Medulla oblongata (tissue), 1 donor: ENCODE results near the gene DUSP11.
"Not testable (repeated sequence)": the region's sequence is repeated elsewhere in the genome, so short reads cannot be mapped to it uniquely, and the experiment has no call there.

Experiments used
- DNase-seq: peaks from one replicate; pipeline ENCODE4 v3.0.0-alpha.2; 2015; ENCODE audit errors: extremely low spot score

DUSP11 gene

DNA sequence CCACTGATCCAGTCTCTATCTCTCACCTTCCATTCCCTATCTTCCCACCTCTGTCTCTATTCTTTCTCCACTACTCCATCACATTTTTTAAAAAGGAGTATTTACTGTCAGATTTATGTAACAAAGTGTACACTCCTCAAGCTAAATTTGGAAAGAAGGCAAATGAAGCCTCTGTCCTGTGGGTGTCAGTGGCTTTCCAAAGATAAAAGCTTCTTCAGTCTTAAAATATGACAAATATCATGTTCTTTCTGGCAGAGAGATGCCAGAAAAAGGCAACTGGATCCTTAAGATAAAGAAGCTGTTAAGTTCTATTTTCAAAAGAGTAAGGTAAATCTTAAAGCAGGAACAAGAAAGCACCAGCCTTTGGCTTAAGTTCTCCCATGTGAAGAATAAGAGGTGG is 7.1 kb downstream of the DUSP11 start:
- DNase-seq: no peak

DNA sequence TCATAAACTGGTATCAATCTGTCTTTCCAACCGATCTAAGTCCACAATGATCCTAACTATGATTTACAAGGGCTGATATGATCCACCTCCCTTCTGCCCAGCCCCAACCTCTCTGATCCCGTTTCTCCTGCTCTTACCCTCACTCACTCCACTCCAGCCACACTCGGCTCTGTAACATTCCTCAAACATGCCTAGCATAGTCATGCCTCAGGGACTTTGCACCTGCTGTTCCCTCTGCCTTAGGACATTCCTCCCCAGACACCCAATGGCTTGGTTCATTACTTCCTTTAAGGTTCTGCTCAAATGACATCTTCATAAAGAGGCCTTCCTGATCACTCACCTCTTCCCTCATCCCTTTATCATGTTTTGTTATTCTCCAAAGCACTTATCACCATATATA is 9.2 kb downstream of the DUSP11 start:
- DNase-seq: no peak

DNA sequence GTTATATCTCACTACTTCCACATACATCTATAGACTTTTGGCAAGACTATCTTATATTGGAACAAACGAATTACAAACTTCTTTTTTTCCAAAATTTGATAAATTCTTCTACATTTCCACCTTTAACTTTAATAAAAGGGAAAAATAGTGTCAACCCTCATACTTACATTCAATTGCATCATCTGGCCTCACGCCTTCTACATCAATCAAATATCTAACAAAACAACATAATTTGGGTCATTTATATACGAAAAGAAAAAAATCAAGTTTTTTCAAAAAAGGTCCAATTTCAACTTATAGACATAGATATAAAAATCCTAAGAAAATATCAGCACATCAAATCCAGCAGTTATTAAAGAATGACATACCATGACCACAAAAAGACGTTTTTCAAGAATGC is 12.9 kb downstream of the DUSP11 start:
- DNase-seq: no peak

DNA sequence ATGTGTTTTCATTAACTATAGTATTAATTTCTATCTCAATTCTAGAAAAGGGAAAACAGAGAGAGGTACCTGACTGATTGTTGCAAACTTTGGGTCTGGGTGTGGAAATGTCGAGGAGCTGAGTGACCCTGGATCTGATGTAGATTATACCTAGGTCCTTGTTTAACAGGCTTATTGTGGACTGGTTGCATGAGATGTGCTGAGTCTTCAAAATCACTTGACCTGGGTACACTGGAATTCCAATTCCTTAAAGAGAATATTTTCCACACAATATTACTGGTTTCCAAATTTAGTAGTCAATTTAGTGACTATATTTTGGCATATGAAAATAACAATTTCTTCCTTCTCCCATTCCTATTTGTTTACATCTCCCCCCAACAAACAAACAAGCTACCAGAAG is 13.6 kb downstream of the DUSP11 start:
- no peak for DNase-seq

DNA sequence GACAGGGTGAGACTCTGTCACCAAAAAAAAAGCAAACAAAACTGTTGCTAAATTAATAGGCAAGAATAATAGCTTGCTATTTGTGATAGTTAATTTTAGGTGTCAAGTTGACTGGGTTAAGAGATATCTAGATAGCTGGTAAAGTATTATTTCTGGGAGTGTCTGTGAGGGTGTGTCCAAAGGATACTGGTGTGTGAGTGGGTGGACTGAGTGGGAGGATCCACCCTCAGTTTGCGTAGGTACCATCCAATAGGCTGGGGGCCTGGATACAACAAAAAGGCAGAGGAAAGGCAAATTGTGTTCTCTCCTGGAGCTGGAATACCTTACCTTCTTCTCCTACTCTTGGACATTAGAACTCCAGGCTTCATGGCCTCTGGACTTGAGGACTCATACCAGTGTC is 15.0 kb downstream of the DUSP11 start:
- DNase-seq: no peak

DNA sequence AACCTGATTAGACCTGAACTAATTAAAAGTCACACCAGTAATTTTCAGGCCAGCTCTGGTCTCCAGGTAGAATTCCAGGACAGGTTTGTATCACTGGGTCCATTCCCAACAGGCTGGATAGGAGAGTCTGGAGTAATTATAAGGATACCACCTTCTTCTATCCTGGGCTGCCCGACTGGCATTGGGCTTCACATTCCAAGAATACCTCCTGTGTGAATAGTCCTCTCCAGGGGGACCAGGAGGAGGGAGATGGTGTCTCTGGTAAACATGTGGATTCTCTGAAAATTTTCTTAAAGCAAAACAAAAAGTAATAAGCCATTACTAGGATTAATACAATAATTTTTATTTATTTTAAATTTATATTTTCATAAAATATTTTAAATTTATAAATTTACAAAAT is 17.3 kb downstream of the DUSP11 start:
- DNase-seq: no peak

DNA sequence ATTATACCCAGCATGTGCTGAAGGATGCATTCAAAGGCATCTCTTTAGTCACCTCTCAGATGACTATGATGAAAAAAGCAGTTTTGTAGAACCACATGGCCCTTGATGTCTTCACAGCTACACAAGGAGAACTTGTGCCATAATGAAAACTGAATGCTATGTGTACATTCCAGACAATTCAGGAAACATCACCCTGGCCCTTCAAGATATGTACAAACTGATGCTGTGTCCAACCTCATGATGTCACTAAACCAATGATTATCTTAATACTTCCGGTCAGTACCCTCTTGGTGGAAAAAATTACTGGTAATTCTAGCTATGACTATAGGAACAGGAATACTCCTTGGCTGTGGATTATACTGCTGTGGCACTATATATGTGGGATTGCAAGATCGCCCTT is 20.0 kb downstream of the DUSP11 start:
- no peak for DNase-seq

DNA sequence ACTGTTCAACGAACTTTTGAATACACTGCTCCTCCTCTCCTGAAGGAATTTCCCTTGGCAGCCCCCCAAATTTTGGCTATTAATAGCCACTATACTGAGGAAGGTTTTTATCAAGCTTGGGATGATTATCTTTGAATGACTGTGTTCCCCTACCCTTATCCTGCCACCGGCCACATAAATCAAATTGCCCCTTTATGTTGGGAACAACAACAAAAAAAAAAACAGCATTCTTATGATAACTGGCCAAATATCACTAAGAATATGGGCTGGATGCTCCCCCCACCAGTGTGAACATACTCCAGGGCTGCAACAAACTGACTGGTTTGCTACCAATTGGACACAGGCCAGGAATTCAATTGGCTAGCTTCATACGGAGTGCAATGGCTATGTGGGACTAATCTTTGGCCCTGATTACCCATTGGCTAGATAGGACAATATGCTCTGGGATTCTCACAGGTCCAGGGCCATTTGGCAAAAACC is 20.6 kb downstream of the DUSP11 start:
- no peak for DNase-seq

DNA sequence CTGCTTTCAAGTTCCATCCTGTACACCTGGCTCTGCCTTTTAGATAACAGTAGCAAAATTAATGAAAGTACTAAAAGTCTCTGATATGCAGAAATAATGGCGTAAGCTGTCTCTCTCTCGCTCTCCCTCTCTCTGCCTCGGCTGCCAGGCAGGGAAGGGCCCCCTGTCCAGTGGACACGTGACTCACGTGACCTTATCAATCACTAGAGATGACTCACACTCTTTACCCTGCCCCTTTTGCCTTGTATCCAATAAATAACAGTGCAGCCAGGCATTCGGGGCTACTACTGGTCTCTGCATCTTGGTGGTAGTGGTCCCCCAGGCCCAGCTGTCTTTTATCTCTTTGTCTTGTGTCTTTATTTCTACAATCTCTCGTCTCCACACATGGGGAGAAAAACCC is 25.6 kb downstream of the DUSP11 start:
- not testable (repeated sequence) for DNase-seq

DNA sequence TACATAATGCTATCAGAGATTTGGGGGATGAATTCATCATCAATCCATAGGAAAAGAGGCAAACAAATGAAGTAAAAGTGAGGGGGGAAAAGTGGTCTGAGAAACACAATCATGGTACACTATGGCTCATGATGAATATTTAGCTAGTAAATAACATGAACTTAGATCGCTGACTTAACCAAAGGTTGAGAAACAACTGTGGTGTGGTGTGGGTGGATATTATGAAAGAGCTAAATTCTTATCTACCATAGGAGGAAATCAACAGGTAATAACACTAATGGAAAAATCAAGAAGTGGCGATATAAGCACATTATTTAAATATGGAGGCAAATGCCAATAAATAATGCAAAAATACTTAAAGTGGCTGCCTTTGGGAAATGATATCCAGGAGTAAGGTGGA is 30.6 kb downstream of the DUSP11 start:
- DNase-seq: no peak

DNA sequence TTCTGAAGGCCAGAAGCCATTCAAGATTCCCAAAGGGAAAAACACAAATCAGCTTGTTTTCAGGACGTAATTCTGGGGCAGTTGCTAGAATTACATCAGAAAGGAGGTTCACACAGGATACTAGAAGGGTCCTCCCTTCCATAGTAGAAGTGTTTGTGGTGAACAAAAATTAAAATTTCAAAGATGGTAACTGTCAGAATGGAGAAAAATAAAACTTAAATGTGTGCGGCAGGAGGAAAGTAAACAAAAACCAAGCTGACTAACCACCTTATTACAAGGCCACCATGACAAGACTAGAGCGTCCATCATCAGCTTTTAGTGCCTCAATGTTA is 33.1 kb downstream of the DUSP11 start:
- no peak for DNase-seq

DNA sequence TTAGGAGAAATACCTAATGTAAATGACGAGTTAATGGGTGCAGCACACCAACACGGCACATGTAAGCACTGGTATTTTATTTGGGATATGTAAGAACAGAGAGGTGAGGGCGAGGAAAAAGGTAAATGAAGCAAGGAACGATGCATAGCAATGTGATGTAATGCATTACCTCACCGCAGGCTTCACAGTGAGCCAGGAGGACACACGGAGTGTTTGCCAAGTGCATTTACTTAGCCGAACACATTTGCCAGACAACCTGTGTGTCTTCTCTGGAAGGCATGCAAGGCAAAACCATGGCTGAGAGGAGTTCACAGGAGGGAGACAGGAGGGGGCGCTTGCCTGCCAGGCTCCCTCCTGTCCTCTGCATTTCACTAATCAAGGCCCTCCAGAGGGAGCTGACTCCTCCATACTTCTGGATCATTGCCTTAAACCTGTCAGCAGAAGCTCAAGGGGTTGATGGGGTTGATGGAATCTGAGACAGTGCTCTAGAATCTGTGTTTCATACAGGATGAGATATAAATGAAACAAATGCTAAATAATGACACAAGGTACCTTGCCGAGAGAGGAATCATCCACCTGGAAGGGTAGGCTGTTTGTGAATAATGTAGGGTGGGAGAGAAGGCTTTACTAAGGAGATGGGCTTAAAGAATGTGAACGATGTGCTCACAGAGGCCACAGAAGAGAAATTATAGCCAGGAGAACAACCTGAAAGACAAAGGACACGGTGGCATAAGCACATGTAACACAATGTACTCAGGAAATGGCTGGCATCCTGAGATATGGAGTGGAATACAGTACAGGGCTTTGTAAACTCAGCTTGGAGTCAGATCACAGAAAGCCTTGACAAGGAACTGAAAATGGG is 33.7 kb downstream of the DUSP11 start:
- no peak for DNase-seq

DNA sequence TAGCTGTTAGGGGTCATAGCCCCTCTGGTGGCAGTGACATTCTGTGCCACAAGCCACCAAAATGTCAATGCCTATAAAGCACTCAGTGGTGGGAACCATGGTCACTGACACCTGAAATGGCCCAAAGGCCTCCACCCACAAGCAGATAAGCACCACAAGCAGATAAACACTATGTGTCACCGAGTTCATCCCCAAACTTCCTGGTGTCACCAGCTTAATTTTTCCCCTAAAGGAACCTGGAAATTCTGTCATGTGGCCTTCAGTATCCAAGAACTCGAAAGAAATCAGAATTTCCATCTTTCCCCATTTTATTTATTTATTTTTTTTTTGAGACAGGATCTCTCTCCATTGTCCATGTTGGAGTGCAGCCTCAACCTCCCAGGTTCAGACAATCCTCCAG is 39.1 kb downstream of the DUSP11 start:
- DNase-seq: no peak

DNA sequence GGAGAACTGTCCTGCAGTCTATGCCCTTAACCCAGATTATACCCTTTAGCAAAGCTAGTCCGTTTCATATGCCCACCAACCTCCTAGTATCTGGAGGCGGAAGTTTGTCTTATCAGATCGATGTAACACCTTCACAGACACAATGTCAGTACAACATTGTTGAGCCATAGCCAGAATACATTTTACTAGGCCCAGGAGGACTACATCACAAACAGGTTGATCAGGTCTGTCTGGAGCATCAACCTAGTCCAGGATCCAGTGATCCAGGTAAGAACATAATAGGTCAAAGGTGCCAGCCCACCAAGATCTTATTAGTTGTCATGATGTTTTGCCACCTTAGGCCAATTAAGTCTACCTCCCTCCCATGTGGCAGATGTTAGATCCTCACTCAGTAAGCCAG is 40.8 kb downstream of the DUSP11 start:
- no peak for DNase-seq

DNA sequence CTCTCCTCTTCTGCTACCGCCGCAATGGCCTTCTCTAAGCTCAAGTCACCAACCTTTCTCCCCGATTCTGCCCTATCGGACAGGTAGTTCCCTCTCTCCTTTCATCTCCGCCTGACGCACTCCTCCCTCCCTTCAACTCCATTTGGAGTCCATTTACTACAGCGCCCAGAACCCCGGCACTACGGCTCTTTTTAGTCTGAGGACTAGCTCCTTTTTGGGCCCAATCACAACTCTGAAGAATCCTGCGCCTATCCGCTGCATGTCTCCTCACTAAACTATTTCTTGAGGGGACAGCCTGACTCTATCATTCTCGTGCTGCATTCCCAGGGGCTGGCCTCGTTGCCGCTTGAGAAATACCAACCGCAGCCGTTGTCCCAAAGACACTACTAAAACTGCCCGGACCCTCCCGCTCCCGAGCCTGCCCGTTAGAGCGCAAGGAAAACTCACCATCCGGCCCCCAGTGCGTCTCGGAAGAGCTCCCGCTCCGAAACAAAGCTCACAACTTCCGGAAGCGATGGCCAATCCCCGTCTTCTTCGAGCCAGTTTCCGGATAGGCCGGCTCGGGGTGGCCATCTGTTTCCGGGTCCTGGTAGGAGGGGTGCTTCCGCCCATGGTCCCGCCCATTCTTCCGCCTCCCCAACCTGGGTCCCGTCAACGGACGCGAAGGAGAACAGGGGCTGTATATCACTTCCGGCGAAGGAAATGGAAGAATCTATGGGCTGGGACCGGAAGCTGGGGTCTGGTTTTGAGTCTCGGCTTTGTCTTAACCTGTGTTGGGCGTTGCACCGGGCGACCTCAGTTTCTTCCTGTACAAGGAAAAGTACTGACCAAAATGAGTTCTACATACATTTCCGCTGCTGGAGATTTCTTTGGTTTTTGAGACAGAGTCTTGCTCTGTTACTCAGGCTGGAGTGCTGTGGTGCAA is 42.8 kb downstream of the DUSP11 start, which contains the start of gene TPRKB:
Gene TPRKB (minus strand): TSS at position 491 of the 925 bp plus-strand sequence. CDS start 2,776 bp downstream, outside the sequence.
- DNase-seq: peak; percentile 98

DNA sequence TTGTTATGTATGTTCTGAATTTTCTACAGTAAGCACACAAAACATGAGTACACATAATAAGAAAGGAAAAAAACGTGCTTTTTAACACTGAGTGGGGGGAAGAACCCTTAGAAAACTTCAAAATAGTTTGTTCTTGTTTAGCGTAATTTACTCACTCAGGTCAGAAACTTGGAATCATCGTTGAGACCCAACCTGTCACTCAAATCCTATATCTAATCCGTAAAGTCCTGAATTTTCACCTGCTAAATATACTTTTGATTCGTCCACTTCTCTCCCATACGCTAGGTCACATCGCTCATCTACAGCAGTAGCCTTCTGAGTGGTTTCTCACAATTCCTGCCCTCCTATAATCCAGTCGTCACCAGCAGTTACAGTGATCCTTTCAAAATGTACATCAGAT is 43.5 kb downstream of the DUSP11 start:
- DNase-seq: no peak

DNA sequence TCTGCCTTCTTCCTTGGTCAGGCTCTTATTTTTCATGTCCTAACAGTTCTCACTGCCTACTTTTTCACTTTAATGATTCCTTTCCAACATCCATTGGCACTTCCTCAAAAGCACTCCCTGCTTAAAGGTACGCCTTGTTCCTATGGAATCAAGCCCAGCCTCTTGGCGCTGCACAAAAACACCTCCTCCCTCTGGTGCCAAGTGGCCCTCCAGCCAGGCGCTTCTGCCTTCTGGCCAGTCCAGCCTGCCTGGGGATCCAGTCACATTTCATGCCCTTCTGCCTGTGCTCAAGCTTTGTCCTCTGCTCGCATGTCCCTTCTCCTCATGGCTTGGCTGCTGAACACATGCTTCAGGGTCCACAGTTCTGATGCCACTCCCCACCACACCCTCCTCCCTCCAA is 49.1 kb downstream of the DUSP11 start:
- peak; percentile 52 for DNase-seq

DNA sequence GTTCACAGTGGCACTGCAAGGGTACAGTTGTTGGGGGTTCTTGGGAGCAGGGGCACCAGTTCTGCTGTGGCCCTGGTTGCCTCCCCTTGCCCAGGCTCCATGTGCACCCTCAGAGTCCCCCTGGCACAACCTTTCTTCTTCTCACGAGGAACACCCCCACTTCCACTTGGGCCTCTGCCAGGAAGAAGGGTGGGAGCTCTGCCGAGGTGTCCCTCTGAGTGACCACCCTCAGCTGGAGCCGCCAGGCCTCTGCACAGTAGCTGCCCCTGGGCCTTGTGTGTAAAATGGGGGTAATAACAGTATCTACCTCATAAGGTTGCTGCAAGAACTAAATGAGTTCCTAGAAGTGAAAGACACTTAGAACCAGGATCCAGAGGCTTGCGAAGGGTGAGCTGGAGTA is 51.2 kb downstream of the DUSP11 start:
- no peak for DNase-seq

DNA sequence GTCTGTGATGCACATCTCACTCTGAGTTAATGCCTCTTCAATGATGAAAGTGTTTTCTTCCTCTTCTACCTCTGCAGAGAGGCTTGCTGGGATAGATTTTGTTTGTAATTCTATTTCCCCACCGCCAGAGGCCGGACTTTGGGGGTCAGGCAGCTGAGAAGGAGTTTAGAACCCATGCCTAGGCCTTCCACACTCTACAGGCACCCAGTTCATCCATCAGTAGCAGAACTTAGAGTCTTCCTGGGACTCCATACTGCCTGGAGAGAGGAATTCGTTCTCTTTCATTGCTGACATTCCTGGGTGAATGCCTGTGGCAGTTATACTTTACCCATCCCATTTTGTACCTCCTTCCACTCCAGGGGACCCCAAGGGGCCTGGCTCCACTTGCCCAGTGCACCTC is 51.9 kb downstream of the DUSP11 start:
- DNase-seq: no peak

DNA sequence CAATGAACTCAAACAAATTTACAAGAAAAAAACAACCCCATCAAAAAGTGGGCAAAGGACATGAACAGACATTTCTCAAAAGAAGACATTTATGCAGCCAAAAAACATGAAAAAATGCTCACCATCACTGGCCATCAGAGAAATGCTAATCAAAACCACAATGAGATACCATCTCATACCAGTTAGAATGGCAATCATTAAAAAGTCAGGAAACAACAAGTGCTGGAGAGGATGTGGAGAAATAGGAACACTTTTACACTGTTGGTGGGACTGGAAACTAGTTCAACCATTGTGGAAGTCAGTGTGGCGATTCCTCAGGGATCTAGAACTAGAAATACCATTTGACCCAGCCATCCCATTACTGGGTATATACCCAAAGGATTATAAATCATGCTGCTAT is 53.2 kb downstream of the DUSP11 start:
- not testable (repeated sequence) for DNase-seq

DNA sequence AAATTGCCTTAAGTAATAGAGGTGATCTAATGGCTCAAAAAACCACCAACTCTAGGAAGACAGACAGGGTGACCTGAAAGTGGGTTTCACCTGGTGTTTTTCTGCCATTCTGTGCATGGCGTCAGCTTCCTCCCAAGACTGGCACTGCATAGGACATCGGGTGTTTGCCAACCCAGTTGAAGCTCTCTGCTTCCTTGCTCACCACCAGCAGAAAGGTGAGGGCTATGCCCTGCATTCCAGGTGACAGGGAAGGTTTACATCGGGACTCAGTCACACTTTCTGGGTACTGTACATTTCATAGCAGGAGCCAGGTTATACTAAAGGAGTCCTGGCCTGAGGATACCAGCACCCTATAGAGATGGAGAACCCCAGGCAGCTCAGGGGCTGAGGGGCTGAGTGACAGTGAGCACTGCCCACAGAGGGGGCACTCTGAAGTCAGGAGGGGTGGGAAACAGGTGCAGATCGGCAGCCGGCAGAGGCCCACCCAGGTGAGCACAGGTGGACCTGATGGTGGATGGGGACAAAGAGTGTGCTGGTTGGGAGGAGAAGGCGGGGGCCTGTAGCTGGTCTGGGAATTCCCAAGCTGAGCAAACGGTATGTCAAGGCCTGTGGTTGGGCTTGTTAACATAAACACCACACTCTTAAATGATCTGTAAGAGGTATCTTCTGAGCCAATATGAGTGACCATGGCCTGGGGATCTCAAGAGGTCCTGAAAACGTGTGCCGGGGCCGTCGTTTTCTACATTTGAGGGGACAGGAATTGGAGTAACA is 60.9 kb downstream of the DUSP11 start:
- DNase-seq: no peak

DNA sequence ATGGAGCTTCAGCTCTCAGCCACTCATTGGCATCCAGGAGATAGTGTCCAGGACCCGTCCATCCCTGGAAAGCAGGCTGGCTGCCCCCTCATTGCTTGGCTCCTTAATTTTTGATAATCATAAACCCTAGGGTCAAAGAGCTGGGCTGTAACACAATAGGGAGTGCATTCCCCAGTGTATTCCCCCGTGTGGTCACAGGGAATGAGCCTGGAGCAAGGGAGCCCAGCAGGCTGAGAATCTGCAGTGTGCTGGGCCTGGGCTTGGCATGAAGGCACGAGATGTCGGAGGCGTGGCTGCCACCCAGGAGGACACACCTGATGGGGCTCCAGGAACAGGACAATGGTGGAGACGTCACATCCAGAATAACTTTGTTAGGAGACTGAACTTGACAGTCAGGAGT is 61.5 kb downstream of the DUSP11 start:
- no peak for DNase-seq
